ENCODE data around the gene ALKBH8. TPM values are rescaled to one million over a fixed set of nuclear protein-coding genes. Genes with fewer than 3 reads are reported as not detected.
"Not testable (repeated sequence)": the region's sequence is repeated elsewhere in the genome, so short reads cannot be mapped to it uniquely, and the experiment has no call there.

Gene ALKBH8
- total and polyA plus RNA-seq, 3 experiments from 2014 or later: 8.3 to 19.8 (median 19.0) TPM

DNA sequence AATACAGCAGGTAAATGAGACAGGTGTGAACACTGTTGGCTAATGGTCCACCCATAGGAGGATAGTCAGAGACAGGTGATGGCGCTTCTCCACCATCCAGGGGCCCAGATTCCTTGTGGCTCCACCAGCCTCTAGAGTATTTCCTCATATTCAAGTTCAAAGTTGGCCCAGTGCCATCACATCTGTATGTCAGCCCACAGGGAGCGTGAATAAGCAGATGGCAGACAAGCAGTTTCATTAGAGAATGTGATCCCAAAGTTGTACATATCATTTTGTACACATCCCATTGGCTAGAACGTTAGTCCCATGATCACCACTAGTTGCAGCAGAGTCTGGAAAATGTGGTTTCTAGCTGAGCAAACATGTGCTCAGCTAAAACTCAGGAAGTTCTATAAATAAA is 96.9 kb downstream of the ALKBH8 start:
- ChIA-PET POLR2A (no interaction called here), CTCF (no interaction called here)
- Histone ChIP-seq H3K9me3 (ENCODE audit: low read length) (no peaks in the 10 kb centered on the region), H3K27me3 (ENCODE audit: insufficient read depth, low read length, poor library complexity, severe bottlenecking) (no peaks in the 10 kb centered on the region), H3K4me3 (ENCODE audit: low read length) (no peak overlapping the region), H3K27ac (ENCODE audit: low read depth, low read length) (no peak overlapping the region), H3K4me1 (ENCODE audit: insufficient read depth, low read length) (no peaks in the 10 kb centered on the region), H3K36me3 (ENCODE audit: insufficient read depth, low read length) (no peaks in the 10 kb centered on the region)
- Mint-ChIP-seq H3K4me1 (no peaks in the 10 kb centered on the region), H3K27me3 (peaks cover 45 to 81% of the 10 kb centered on the region in 2 donors), H3K27ac (no peak overlapping the region), H3K36me3 (peaks cover 0 to 6% (median 0%) of the 10 kb centered on the region in 3 donors), H3K9me3 (peaks cover 3 to 9% (median 5%) of the 10 kb centered on the region in 5 donors), H3K4me3 (no peak overlapping the region)
- DNase-seq: no peak

DNA sequence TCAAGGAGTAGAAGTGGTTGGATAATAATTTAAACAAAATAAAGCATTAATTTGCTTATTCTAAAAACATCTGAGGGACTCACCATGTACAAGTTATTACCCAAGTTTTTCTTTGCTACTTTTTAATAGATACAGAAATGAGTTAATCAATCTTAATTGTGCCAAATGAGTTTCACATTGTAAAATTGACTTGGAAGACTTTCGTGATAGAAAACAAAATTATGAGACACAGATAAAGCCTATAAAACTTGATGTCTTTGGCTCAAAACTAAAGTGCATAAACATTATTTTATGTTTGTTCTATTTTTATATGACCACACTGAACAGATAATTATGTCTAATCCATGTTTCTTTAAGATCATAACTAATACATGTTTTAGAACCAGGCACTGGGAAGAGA is 97.8 kb downstream of the ALKBH8 start:
- no peaks in the 10 kb centered on the region for H3K27me3 ChIP-seq (ENCODE audit: insufficient read depth, low read length, poor library complexity, severe bottlenecking)
- ChIA-PET CTCF (no interaction called here), POLR2A (no interaction called here)
- Mint-ChIP-seq H3K4me3 (no peak overlapping the region), H3K4me1 (no peaks in the 10 kb centered on the region), H3K36me3 (peaks cover 0 to 13% (median 0%) of the 10 kb centered on the region in 3 donors), H3K27ac (no peak overlapping the region), H3K27me3 (peaks cover 51 to 85% of the 10 kb centered on the region in 2 donors), H3K9me3 (peaks cover 3 to 12% (median 9%) of the 10 kb centered on the region in 5 donors)
- no peak overlapping the region for H3K4me3 ChIP-seq (ENCODE audit: low read length)
- H3K9me3 ChIP-seq (ENCODE audit: low read length): no peaks in the 10 kb centered on the region
- H3K36me3 ChIP-seq (ENCODE audit: insufficient read depth, low read length): no peaks in the 10 kb centered on the region
- H3K4me1 ChIP-seq (ENCODE audit: insufficient read depth, low read length): no peaks in the 10 kb centered on the region
- H3K27ac ChIP-seq (ENCODE audit: low read depth, low read length): no peak overlapping the region
- DNase-seq: no peak

DNA sequence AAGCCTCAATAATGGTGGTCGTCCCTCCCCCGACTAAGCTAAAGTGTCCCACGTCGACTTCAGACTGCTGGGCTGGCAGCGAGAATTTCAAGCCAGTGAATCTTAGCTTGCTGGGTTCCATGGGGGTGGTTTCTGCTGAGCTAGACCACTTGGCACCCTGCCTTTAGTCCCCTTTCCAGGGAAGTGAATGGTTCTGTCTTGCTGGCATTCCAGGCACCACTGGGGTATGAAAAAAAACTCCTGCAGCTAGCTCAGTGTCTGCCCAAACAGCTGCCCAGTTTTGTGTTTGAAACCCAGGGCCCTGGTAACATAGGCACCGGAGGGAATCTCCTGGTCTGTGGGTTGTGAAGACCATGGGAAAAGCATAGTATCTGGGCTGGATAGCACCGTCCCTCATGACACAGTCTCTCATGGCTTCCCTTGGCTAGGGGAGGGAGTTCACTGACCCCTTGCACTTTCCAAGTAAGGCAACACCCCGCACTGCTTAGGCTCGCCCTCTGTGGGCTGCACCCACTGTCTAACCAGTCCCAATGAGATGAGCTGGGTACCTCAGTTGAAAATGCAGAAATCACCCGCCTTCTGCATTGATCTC is 99.2 kb downstream of the ALKBH8 start:
- H3K36me3 ChIP-seq (ENCODE audit: insufficient read depth, low read length); H3K4me3 Mint-ChIP-seq; H3K9me3 ChIP-seq (ENCODE audit: low read length); H3K4me1 Mint-ChIP-seq; H3K4me3 ChIP-seq (ENCODE audit: low read length); H3K4me1 ChIP-seq (ENCODE audit: insufficient read depth, low read length); H3K27ac ChIP-seq (ENCODE audit: low read depth, low read length); H3K27me3 ChIP-seq (ENCODE audit: insufficient read depth, low read length, poor library complexity, severe bottlenecking); POLR2A ChIA-PET; H3K27ac Mint-ChIP-seq; DNase-seq: not testable (repeated sequence)
- Mint-ChIP-seq H3K9me3 (peaks cover 3 to 12% (median 9%) of the 10 kb centered on the region in 5 donors), H3K27me3 (peaks cover 56 to 81% of the 10 kb centered on the region in 2 donors), H3K36me3 (peaks cover 0 to 13% (median 0%) of the 10 kb centered on the region in 3 donors)
- CTCF ChIA-PET: interaction anchor here (1.5 kb wide), 1 partner anchor 83 kb away, joined by 4 read pairs; no protein-coding TSS in a partner anchor

DNA sequence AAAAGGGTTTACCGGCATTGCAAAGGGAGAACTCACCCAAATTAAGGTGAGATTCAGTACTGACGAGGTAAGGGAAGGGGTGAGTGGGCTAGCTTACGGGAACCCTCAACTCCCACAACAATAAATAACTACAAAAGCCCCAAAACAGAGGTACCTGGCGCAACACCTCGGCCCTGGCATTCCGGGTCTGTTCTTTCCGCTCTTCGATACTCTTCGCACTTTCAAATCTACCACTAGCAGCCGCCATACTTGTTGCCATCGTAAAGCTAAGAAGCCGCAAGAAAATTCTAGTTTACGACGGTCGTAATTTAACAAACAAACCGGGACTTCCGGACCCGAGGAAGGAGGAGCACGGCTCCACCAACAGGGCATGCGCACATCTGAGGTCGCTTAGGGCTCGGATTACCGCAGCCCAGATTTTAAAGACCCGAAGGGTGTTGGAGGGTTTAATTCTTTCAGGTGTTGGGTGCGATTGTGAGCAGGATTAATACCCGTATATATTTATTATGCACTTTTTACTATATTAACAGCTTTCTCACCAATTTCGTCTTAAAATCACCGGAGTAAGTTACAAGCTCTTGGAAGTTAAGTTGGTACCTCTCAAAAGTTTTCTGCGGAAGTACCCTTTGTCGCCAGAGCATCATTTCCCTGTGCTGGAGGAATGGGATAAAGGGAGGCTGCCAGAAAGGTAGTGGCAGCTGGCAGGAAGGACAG is 107.8 kb downstream of the ALKBH8 start, which contains the start of gene CWF19L2:
TSS of gene CWF19L2 (minus strand) at position 268 of the 714 bp plus-strand sequence. CDS start at position 259, 9 bp downstream.
- Mint-ChIP-seq H3K27me3 (peaks cover 1 to 6% of the 10 kb centered on the region in 2 donors), H3K27ac (peak within 1 kb of the TSS; percentile 82 to 98 (median 90)), H3K9me3 (no peaks in the 10 kb centered on the region), H3K4me1 (peaks cover 28 to 42% (median 37%) of the 10 kb centered on the region in 3 donors), H3K36me3 (peaks cover 0 to 40% (median 6%) of the 10 kb centered on the region in 3 donors), H3K4me3 (peak within 1 kb of the TSS; percentile 90 to 97 (median 92))
- POLR2A ChIA-PET: interaction anchor here (0.7 kb wide), 1 partner anchor 106 kb away, joined by 4 read pairs; no protein-coding TSS in a partner anchor
- DNase-seq: peak; percentile 79 to 93 (median 91)
- Histone ChIP-seq H3K36me3 (ENCODE audit: insufficient read depth, low read length) (no peaks in the 10 kb centered on the region), H3K4me3 (ENCODE audit: low read length) (peak within 1 kb of the TSS; percentile 74), H3K27ac (ENCODE audit: low read depth, low read length) (peak within 1 kb of the TSS; percentile 72), H3K9me3 (ENCODE audit: low read length) (no peaks in the 10 kb centered on the region), H3K4me1 (ENCODE audit: insufficient read depth, low read length) (peaks cover 11% of the 10 kb centered on the region), H3K27me3 (ENCODE audit: insufficient read depth, low read length, poor library complexity, severe bottlenecking) (no peaks in the 10 kb centered on the region)
- CTCF ChIA-PET: interaction anchor here (1.3 to 1.7 kb wide), 3 partner anchors 62 to 551 kb away, joined by 3 to 4 read pairs (median 4); partner anchors contain the start of gene CUL5

DNA sequence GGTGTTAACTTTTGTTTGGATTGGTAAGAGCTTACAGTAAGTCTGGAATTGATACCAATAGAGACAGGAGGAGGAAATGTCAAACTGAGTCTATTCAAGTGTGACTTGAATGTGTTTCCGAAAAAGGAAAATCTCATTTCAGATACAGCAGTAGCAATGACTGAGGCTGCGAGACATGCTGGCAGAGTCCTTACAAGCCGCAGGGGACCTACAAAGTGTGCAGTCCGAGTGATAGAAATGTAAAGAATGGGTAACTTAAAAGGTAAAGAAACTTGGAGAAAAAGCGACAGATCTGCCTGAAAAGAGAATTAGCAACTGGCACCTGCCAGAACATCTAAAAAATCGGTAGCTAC is 108.4 kb downstream of the ALKBH8 start:
- Histone ChIP-seq H3K27me3 (ENCODE audit: insufficient read depth, low read length, poor library complexity, severe bottlenecking) (no peaks in the 10 kb centered on the region), H3K9me3 (ENCODE audit: low read length) (no peaks in the 10 kb centered on the region), H3K4me1 (ENCODE audit: insufficient read depth, low read length) (peaks cover 11% of the 10 kb centered on the region), H3K4me3 (ENCODE audit: low read length) (peak overlapping the region; percentile 74), H3K27ac (ENCODE audit: low read depth, low read length) (peak overlapping the region; percentile 72), H3K36me3 (ENCODE audit: insufficient read depth, low read length) (peaks cover 5% of the 10 kb centered on the region)
- no peak for DNase-seq
- CTCF ChIA-PET: interaction anchor here (1.3 to 1.7 kb wide), 3 partner anchors 61 to 552 kb away, joined by 3 to 4 read pairs (median 4); partner anchors contain the start of gene CUL5
- Mint-ChIP-seq H3K4me1 (peaks cover 31 to 44% (median 40%) of the 10 kb centered on the region in 3 donors), H3K27me3 (peaks cover 0 to 2% of the 10 kb centered on the region in 2 donors), H3K9me3 (no peaks in the 10 kb centered on the region), H3K36me3 (peaks cover 0 to 42% (median 8%) of the 10 kb centered on the region in 3 donors), H3K4me3 (peak overlapping the region; percentile 90 to 97 (median 92)), H3K27ac (peak overlapping the region; percentile 82 to 98 (median 90))
- POLR2A ChIA-PET: interaction anchor here (0.7 kb wide), 1 partner anchor 106 kb away, joined by 4 read pairs; no protein-coding TSS in a partner anchor

DNA sequence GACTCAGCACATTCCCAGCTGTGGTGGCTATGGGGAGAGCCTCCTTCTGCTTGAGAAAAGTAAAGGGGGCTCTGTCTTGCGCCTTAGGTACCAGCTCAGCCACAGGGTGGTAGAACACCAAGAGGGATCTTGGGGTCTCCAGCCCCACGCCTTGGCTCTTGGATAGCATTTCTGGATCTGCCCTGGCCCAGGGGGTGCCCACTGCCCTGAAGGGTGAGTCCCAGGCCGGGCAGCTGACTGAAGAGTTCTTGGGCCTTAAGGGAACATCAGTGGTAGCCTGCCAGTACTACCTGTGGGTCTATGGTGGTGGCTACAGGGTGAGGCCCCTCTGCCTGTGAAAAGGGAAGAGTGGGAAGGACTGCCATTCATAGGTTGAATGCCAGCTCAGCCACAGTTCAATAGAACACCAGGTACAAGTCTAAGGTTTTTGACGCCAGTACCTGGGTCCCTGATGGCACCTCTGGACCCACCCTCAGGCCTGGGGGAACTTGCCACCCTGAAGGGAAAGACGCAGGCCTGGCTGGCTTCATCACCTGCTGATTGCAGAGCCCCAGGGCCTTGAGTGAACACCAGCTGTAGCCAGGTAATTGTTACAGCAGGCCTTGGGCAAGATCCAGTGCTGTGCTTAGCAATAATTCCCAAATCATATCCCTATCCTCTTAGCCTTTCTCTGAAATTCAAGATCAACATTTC is 111.8 kb downstream of the ALKBH8 start:
- H3K27ac Mint-ChIP-seq: no peak overlapping the region
- POLR2A ChIA-PET: no interaction called here
- Histone ChIP-seq H3K9me3 (ENCODE audit: low read length) (no peaks in the 10 kb centered on the region), H3K27ac (ENCODE audit: low read depth, low read length) (no peak overlapping the region), H3K27me3 (ENCODE audit: insufficient read depth, low read length, poor library complexity, severe bottlenecking) (no peaks in the 10 kb centered on the region), H3K4me1 (ENCODE audit: insufficient read depth, low read length) (peaks cover 11% of the 10 kb centered on the region), H3K4me3 (ENCODE audit: low read length) (no peak overlapping the region), H3K36me3 (ENCODE audit: insufficient read depth, low read length) (peaks cover 6% of the 10 kb centered on the region)
- no peaks in the 10 kb centered on the region for H3K9me3 Mint-ChIP-seq
- CTCF ChIA-PET: no interaction called here
- peaks cover 52 to 78% (median 63%) of the 10 kb centered on the region in 3 donors for H3K4me1 Mint-ChIP-seq
- no peak for DNase-seq
- H3K27me3 Mint-ChIP-seq: no peaks in the 10 kb centered on the region
- H3K36me3 Mint-ChIP-seq: peaks cover 0 to 65% (median 13%) of the 10 kb centered on the region in 3 donors
- H3K4me3 Mint-ChIP-seq: no peak overlapping the region
